ENCODE results near the gene USP22. TPM values are rescaled to one million over a fixed set of nuclear protein-coding genes. Genes with fewer than 3 reads are reported as not detected.

The USP22 gene
- total RNA-seq, 1 donor from 2014 or later = 257 TPM

- Mint-ChIP-seq H3K36me3 (ENCODE audit: unreplicated experiment) (peaks cover 6% of the 10 kb centered on the region), H3K4me3 (ENCODE audit: unreplicated experiment) (peak overlapping the region; percentile 38), H3K4me1 (ENCODE audit: unreplicated experiment) (peaks cover 71% of the 10 kb centered on the region), H3K27me3 (ENCODE audit: unreplicated experiment) (no peaks in the 10 kb centered on the region), H3K27ac (ENCODE audit: unreplicated experiment) (peak overlapping the region; percentile 70), H3K9me3 (ENCODE audit: unreplicated experiment) (no peaks in the 10 kb centered on the region)
- no peak for TF ChIP-seq CTCF (IDR thresholded peaks at IDR 0.05)
- DNase-seq (ENCODE audit: extremely low spot score, unreplicated experiment) = no peak
These were observed 8.2 kb downstream of the USP22 start for GRCh38 chr17:21034340-21035235.

GRCh38 chr17:21033350-21033749 is 9.5 kb downstream of the USP22 start:
- Mint-ChIP-seq H3K36me3 (ENCODE audit: unreplicated experiment) (peaks cover 6% of the 10 kb centered on the region), H3K27ac (ENCODE audit: unreplicated experiment) (peak overlapping the region; percentile 16), H3K4me1 (ENCODE audit: unreplicated experiment) (peaks cover 76% of the 10 kb centered on the region), H3K9me3 (ENCODE audit: unreplicated experiment) (no peaks in the 10 kb centered on the region), H3K4me3 (ENCODE audit: unreplicated experiment) (no peak overlapping the region), H3K27me3 (ENCODE audit: unreplicated experiment) (no peaks in the 10 kb centered on the region)
- no peak for TF ChIP-seq CTCF (IDR thresholded peaks at IDR 0.05)
- DNase-seq (ENCODE audit: extremely low spot score, unreplicated experiment) = no peak

- Mint-ChIP-seq H3K27ac (ENCODE audit: unreplicated experiment) (no peak overlapping the region), H3K9me3 (ENCODE audit: unreplicated experiment) (no peaks in the 10 kb centered on the region), H3K36me3 (ENCODE audit: unreplicated experiment) (peaks cover 8% of the 10 kb centered on the region), H3K4me3 (ENCODE audit: unreplicated experiment) (no peak overlapping the region), H3K4me1 (ENCODE audit: unreplicated experiment) (peaks cover 68% of the 10 kb centered on the region), H3K27me3 (ENCODE audit: unreplicated experiment) (no peaks in the 10 kb centered on the region)
- no peak for DNase-seq (ENCODE audit: extremely low spot score, unreplicated experiment)
- TF ChIP-seq CTCF (IDR thresholded peaks at IDR 0.05) = no peak
These were observed 10.9 kb downstream of the USP22 start for GRCh38 chr17:21031756-21032396.

- H3K36me3 Mint-ChIP-seq (ENCODE audit: unreplicated experiment) = peaks cover 14% of the 10 kb centered on the region
- H3K27ac Mint-ChIP-seq (ENCODE audit: unreplicated experiment) = no peak overlapping the region
- no peak for DNase-seq (ENCODE audit: extremely low spot score, unreplicated experiment)
- H3K27me3 Mint-ChIP-seq (ENCODE audit: unreplicated experiment) = no peaks in the 10 kb centered on the region
- no peaks in the 10 kb centered on the region for H3K9me3 Mint-ChIP-seq (ENCODE audit: unreplicated experiment)
- H3K4me3 Mint-ChIP-seq (ENCODE audit: unreplicated experiment) = no peak overlapping the region
- peaks cover 58% of the 10 kb centered on the region for H3K4me1 Mint-ChIP-seq (ENCODE audit: unreplicated experiment)
- TF ChIP-seq CTCF (IDR thresholded peaks at IDR 0.05) = no peak
These were observed 12.4 kb downstream of the USP22 start for GRCh38 chr17:21030375-21030774.

DNA sequence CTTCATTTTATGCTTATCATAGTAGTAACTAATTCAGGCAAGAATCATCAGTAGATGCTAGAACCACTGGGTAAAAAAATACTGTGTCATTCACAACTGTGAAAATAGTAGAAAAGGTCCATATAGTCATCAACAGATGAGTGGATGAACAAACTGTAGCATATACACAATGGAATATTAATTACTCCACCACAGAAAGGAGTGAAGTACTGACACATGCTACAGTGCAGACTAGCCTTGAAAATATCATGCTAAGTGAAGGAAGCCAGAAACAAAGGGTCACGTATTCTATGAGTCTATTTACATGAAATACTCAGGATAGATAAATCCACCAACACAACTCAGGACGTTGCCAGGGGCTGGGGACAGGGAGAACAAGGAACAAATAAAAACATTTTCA is 13.3 kb downstream of the USP22 start:
- H3K27me3 Mint-ChIP-seq (ENCODE audit: unreplicated experiment) = no peaks in the 10 kb centered on the region
- DNase-seq (ENCODE audit: extremely low spot score, unreplicated experiment) = no peak
- H3K36me3 Mint-ChIP-seq (ENCODE audit: unreplicated experiment) = peaks cover 19% of the 10 kb centered on the region
- TF ChIP-seq CTCF (IDR thresholded peaks at IDR 0.05) = no peak
- H3K4me3 Mint-ChIP-seq (ENCODE audit: unreplicated experiment) = no peak overlapping the region
- H3K27ac Mint-ChIP-seq (ENCODE audit: unreplicated experiment) = no peak overlapping the region
- peaks cover 49% of the 10 kb centered on the region for H3K4me1 Mint-ChIP-seq (ENCODE audit: unreplicated experiment)
- H3K9me3 Mint-ChIP-seq (ENCODE audit: unreplicated experiment) = no peaks in the 10 kb centered on the region

Measured in osteocyte (in vitro differentiated cells).